ENCODE measurements around the gene SNED1. TPM values are rescaled to one million over a fixed set of nuclear protein-coding genes. Genes with fewer than 3 reads are reported as not detected.

The SNED1 gene
- total RNA-seq, 1 experiment from 2014 or later, result 3.2 TPM

- Mint-ChIP-seq H3K4me1 (no peaks in the 10 kb centered on the region), H3K27ac (no peak overlapping the region), H3K9me3 (peaks cover 3% of the 10 kb centered on the region; the same call in 1 of the 2 replicates), H3K27me3 (ENCODE audit: low read depth) (no peaks in the 10 kb centered on the region), H3K36me3 (peaks cover 21% of the 10 kb centered on the region), H3K4me3 (no peak overlapping the region)
- TF ChIP-seq E2F4 (CRISPR knock-in tag; IDR thresholded peaks at IDR 0.05; ENCODE audit: borderline replicate concordance, low read depth) (no peak), CTCF (IDR thresholded peaks at IDR 0.05) (no peak), GABPB1 (CRISPR knock-in tag; IDR thresholded peaks at IDR 0.05) (no peak), SMAD4 (CRISPR knock-in tag; IDR thresholded peaks at IDR 0.05) (no peak), ZNF532 (CRISPR knock-in tag; IDR thresholded peaks at IDR 0.05; ENCODE audit: borderline replicate concordance) (no peak), GTF2I (CRISPR knock-in tag; conservative IDR thresholded peaks at IDR 0.05) (no peak), ZNF425 (CRISPR knock-in tag; conservative IDR thresholded peaks at IDR 0.05) (no peak), ATF6 (CRISPR knock-in tag; IDR thresholded peaks at IDR 0.05) (no peak), ERG (CRISPR knock-in tag; IDR thresholded peaks at IDR 0.05) (no peak), TEAD4 (CRISPR knock-in tag; IDR thresholded peaks at IDR 0.05) (no peak), TP53 (CRISPR knock-in tag; IDR thresholded peaks at IDR 0.05) (no peak), SOX15 (CRISPR knock-in tag; IDR thresholded peaks at IDR 0.05) (no peak), MXD4 (CRISPR knock-in tag; IDR thresholded peaks at IDR 0.05; ENCODE audit: borderline replicate concordance) (no peak), IRF2 (CRISPR knock-in tag; IDR thresholded peaks at IDR 0.05; ENCODE audit: borderline replicate concordance, low read depth) (no peak), TCF7 (CRISPR knock-in tag; IDR thresholded peaks at IDR 0.05; ENCODE audit: low read depth) (no peak)
- ATAC-seq, result no peak
- POLR2A ChIA-PET, result no interaction called here
- CTCF ChIA-PET, result no interaction called here
- DNase-seq (ENCODE audit: low spot score), result no peak
Measured at GRCh38 chr2:241130316-241130715, 131.9 kb downstream of the SNED1 start.
